Adrenal gland (tissue), 5 donors: Measurements from ENCODE around the gene MTUS2.

Source experiments
- CTCF ChIP-seq, 6 experiments: fragments of 450-650 bp in 4 of 6; fragments of 200-600 bp in 2 of 6; sonication (generic) in 1 of 6; IDR thresholded peaks; 1 replicate in 5 of 6; 2 replicates in 1 of 6; pipeline versions ENCODE4 v1.5.1 to v1.8.0; 2016 to 2021; ENCODE audit warnings: antibody characterized with exemption in 6 of 6, mild to moderate bottlenecking in 2 of 6, moderate library complexity in 1 of 6
- POLR2A ChIP-seq, 2 donors: fragments of 450-650 bp; IDR thresholded peaks; one replicate each; pipeline ENCODE4 v1.6.1; 2017; ENCODE audit warnings: antibody characterized with exemption in 2 of 2, mild to moderate bottlenecking in 2 of 2, moderate library complexity in 1 of 2
- donor health status: DM: no; HTN: no; CAD: no.

- TF ChIP-seq CTCF (IDR thresholded peaks at IDR 0.05) (peak in 2 of 6 experiments; percentile 14 to 43), POLR2A (IDR thresholded peaks at IDR 0.05) (no peak)
Observed at GRCh38 chr13:28819735-28820098, 422 bp upstream of the MTUS2 start.
